Epithelial cell of alveolus of lung (primary cell): Measurements from ENCODE around the gene XBP1. TPM values are rescaled to one million over a fixed set of nuclear protein-coding genes. Genes with fewer than 3 reads are reported as not detected.

Source experiments
- total RNA-seq: library from RNA; depleted of rRNA; stranded (reverse); fragments of >200 nt; gene quantifications from 2 replicates; pipeline ENCODE4 v1.2.1, GENCODE V29; 2015

The XBP1 gene
- total RNA-seq = 149 and 241 TPM in 2 replicates

DNA sequence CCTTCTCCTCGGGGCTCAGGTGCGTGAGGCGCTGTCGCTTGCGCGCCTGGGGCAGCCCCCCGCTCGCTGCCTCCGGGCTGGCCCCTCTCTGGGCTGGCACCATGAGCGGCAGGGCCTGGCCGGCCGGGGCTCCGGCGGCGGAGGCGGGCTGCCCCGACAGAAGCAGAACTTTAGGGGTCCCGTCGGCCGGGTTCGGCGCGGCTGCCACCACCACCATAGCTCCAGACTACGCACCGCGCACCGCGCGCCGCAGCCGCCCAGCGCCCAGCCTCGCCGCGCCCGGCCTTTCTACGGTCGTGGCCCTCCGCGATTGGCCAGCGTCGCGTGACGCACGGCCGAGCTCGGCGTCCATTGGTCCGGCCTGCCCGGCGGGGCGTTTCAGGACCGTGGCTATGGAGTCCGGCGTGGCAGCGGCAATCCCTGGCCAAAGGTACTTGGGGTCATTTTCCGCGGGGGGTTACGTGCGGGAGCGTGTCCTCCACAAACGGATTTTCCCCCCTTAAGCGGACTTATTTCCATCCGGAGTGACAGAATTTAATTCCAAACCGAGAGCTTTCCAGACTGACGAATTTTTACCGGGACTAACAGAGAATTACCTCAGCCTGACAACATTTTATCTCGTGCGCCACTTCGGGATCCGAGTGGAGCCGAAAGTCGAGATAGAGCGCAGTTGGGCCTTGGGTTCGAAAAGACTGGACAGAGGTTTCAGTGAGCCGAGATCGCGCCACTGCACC, at the start of gene XBP1:
Gene XBP1 (minus strand): TSS at position 262 of the 734 bp plus-strand sequence.

DNA sequence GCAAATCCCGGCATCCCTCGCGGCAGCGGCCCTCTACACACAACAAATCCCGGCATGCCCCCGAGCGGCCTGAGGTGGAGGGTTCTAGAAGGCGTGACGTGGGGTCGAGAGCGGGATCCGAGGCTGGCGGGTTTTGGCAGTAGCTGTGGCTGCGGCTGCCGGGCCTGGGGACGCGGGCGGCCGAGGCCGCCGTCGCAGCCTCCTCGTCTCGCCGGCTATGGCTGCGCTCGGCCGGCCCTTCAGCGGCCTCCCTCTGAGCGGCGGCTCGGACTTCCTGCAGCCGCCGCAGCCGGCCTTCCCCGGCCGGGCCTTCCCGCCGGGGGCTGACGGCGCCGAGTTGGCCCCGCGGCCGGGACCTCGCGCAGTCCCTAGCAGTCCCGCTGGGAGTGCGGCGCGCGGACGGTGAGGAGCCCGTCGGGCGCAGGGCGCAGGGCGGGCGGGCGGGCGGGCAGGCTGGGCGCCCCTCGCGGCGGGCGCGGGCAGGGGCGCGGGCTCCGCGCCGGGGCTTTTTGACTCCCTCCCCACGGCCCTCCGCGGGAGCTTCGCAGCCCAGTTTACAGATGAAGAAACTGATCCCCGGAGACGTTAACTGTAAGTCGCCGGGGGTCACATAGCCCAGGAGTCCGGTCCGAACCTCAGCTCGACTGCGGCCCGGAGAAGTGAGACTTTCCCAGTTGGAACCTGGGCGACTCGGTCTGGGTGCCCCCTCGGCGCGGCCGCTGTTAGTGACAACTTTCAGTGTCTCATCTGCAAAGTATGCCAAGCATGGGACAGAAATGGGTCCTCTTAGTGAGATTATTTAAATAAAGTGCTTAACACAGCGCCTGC, 27.5 kb downstream of the XBP1 start, which contains the start of gene CCDC117:
Gene CCDC117 (plus strand): TSS at position 63 of the 828 bp plus-strand sequence. CDS start 155 bp downstream, at position 218.

Other genes with a start within 250 kb of the XBP1 start
- 11.1 and 68.4 TPM in 2 replicates for gene TTC28, start 120.7 kb downstream of the XBP1 start, total RNA-seq
- 15.7 and 16.2 TPM in 2 replicates for gene CHEK2, start 58.7 kb downstream of the XBP1 start, total RNA-seq
- 22.2 and 37.0 TPM in 2 replicates for gene HSCB, start 58.5 kb downstream of the XBP1 start, total RNA-seq
- gene CCDC117, start 27.9 kb downstream of the XBP1 start, total RNA-seq = 21.5 and 30.3 TPM in 2 replicates
- gene ZNRF3, start 83.0 kb upstream of the XBP1 start, total RNA-seq = 5.9 and 6.3 TPM in 2 replicates